Transverse colon (tissue), 4 donors: Measurements from ENCODE around the gene GM2A.

Source experiments
- POLR2A ChIP-seq: fragments of 450-650 bp; IDR thresholded peaks from one replicate; pipeline ENCODE4 v1.6.1; 2016; ENCODE audit warnings: antibody characterized with exemption, mild to moderate bottlenecking, moderate library complexity
- POLR2AphosphoS5 ChIP-seq, 3 donors: sonication (generic); formaldehyde crosslinking; IDR thresholded peaks; one replicate each; pipeline ENCODE4 v1.6.1; 2016; ENCODE audit warnings: antibody characterized with exemption in 3 of 3
- TF ChIP-seq, protein P1 (sequence below), 5 experiments: fragments of 200-600 bp in 3 of 5; fragments of 450-650 bp in 2 of 5; sonication (generic) in 3 of 5; IDR thresholded peaks; 1 replicate in 2 of 5; 2 replicates in 3 of 5; pipeline ENCODE4 v1.5.1; 2016 to 2017; ENCODE audit warnings: antibody characterized with exemption in 5 of 5, inconsistent platforms in 3 of 5, mild to moderate bottlenecking in 2 of 5, moderate library complexity in 1 of 5

DNA sequence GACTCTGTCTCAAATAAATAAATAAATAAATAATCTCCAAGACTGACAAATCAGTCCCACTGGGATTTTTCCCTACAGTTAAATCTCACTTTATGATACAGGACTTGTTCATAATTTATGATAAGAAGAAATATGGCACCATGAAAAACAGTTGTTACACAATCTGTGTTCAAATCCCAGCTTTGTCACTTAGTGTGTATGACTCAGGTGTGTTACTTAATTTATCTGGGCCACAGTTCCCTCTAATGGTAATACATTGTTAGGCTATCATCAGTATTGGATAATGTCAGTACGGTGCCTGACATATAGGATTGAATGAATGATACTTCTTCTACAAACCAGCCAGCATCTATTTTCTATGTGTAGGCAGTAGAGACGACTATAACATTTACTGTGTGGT, 27.5 kb downstream of the GM2A start:
- TF ChIP-seq, protein P1, sequence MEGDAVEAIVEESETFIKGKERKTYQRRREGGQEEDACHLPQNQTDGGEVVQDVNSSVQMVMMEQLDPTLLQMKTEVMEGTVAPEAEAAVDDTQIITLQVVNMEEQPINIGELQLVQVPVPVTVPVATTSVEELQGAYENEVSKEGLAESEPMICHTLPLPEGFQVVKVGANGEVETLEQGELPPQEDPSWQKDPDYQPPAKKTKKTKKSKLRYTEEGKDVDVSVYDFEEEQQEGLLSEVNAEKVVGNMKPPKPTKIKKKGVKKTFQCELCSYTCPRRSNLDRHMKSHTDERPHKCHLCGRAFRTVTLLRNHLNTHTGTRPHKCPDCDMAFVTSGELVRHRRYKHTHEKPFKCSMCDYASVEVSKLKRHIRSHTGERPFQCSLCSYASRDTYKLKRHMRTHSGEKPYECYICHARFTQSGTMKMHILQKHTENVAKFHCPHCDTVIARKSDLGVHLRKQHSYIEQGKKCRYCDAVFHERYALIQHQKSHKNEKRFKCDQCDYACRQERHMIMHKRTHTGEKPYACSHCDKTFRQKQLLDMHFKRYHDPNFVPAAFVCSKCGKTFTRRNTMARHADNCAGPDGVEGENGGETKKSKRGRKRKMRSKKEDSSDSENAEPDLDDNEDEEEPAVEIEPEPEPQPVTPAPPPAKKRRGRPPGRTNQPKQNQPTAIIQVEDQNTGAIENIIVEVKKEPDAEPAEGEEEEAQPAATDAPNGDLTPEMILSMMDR (IDR thresholded peaks at IDR 0.05) = no peak
- no peak for TF ChIP-seq POLR2A
- no peak for TF ChIP-seq POLR2AphosphoS5 (IDR thresholded peaks at IDR 0.05)
